Measurements from ENCODE around the gene BCL2. TPM values are rescaled to one million over a fixed set of nuclear protein-coding genes. Genes with fewer than 3 reads are reported as not detected.

BCL2 gene
- total and polyA plus RNA-seq, 2 donors from 2014 or later = 6.0 to 39.2 TPM

DNA sequence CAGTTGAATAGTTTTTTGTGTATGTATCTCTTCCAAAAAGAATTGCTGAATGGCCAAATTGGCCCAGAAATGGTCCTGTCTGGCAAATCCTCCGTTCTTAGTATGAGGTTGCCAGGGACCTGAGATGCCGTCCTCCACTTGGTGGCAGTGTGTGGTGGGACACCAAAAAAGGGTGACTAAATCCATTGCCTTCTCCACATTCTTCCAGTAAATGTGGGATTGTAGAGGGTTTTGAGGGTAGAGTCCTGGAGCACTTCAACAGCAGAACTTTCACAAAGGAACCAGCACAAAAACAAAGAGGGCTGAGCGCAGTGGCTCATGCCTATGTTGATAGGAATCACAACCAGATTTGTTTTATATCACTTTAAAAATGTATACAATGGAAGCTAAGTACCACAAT lies 199.9 kb downstream of the BCL2 start:
- Histone ChIP-seq H3K9ac (ENCODE audit: low read length in 3 of 3) (no peak overlapping the region), H3K36me3 (ENCODE audit: control insufficient read depth in 2 of 3, insufficient read depth in 3 of 3, low read length in 3 of 3) (no peaks in the 10 kb centered on the region), H3K4me3 (ENCODE audit: low read length in 3 of 3) (no peak overlapping the region), H3K4me1 (ENCODE audit: control insufficient read depth in 2 of 3, insufficient read depth in 2 of 3, low read depth in 1 of 3, low read length in 3 of 3) (no peaks in the 10 kb centered on the region), H3K27me3 (ENCODE audit: control insufficient read depth, insufficient read depth, low read length) (no peaks in the 10 kb centered on the region), H3K27ac (ENCODE audit: low read depth in 2 of 2, low read length in 2 of 2) (no peak overlapping the region), H3K9me3 (ENCODE audit: control insufficient read depth in 2 of 3, insufficient read depth in 1 of 3, low read length in 3 of 3) (no peaks in the 10 kb centered on the region)
- DNase-seq = peak in 1 of 5 donors; percentile 65
- FAIRE-seq = no peak
- intact Hi-C loops (cut with DNase I) = no loop called here
- TF ChIP-seq, protein P1, sequence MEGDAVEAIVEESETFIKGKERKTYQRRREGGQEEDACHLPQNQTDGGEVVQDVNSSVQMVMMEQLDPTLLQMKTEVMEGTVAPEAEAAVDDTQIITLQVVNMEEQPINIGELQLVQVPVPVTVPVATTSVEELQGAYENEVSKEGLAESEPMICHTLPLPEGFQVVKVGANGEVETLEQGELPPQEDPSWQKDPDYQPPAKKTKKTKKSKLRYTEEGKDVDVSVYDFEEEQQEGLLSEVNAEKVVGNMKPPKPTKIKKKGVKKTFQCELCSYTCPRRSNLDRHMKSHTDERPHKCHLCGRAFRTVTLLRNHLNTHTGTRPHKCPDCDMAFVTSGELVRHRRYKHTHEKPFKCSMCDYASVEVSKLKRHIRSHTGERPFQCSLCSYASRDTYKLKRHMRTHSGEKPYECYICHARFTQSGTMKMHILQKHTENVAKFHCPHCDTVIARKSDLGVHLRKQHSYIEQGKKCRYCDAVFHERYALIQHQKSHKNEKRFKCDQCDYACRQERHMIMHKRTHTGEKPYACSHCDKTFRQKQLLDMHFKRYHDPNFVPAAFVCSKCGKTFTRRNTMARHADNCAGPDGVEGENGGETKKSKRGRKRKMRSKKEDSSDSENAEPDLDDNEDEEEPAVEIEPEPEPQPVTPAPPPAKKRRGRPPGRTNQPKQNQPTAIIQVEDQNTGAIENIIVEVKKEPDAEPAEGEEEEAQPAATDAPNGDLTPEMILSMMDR (IDR thresholded peaks at IDR 0.05; ENCODE audit: borderline replicate concordance, extremely low read depth, insufficient read depth) = peak; percentile 51

DNA sequence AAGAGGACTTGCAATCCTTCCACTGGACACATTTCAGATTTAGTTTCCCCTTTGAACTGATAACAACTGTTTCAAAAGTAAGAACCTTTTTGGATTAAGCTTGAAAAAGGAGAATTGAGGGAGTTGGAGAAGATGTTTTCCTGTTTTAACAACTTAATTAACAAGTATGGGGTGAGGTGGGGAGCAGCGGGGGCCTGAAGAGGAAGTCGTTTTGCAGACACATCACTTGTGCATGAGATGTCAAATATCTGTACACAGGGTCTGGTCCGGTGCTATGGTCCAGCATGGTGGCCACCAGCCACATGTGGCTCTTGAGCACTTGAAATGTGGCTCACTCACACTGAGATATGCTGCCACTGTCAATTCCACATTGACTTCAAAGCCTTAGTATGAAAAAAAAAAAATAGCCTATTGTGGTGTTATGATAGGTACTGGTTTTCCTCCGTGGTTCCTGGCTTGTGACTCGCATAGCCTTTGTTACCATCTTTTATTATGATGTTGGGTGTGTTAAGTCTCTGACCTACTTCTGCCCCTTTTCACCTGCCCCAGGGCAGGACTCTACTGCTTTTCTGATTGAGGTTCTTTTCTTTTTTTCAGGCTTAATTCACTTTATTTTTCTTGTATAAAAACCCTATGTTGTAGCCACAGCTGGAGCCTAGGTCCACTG lies 205.5 kb downstream of the BCL2 start:
- no peak for FAIRE-seq
- Histone ChIP-seq H3K9ac (ENCODE audit: low read length in 3 of 3) (no peak overlapping the region), H3K4me3 (ENCODE audit: low read length in 3 of 3) (no peak overlapping the region), H3K27ac (ENCODE audit: low read depth in 2 of 2, low read length in 2 of 2) (no peak overlapping the region), H3K4me1 (ENCODE audit: control insufficient read depth in 2 of 3, insufficient read depth in 2 of 3, low read depth in 1 of 3, low read length in 3 of 3) (no peaks in the 10 kb centered on the region), H3K27me3 (ENCODE audit: control insufficient read depth, insufficient read depth, low read length) (no peaks in the 10 kb centered on the region), H3K9me3 (ENCODE audit: control insufficient read depth in 2 of 3, insufficient read depth in 1 of 3, low read length in 3 of 3) (no peaks in the 10 kb centered on the region), H3K36me3 (ENCODE audit: control insufficient read depth in 2 of 3, insufficient read depth in 3 of 3, low read length in 3 of 3) (no peaks in the 10 kb centered on the region)
- intact Hi-C loops (cut with DNase I) = no loop called here
- TF ChIP-seq, protein P1 (IDR thresholded peaks at IDR 0.05; ENCODE audit: borderline replicate concordance, extremely low read depth, insufficient read depth) = no peak
- no peak for DNase-seq

DNA sequence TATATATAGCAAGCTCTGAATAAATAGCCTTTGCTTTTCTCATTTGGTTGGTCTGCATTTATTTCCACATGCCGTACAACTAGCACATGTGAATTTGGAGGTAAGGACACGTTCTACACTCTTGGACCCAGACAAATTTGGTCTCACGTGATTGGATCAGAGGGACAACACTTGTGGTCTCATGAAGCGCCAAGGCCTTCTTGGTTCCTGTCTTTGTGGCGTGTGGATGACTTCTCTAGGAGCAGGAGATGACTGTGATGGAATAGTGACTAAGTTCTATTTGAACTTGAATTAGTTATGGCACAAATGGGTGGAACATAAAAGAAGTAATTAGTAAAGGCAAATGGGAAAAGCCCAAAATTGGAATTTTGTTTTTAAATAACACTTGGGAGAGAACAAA lies 206.9 kb downstream of the BCL2 start:
- intact Hi-C loops (cut with DNase I) = no loop called here
- H3K27ac ChIP-seq (ENCODE audit: low read depth in 2 of 2, low read length in 2 of 2) = no peak overlapping the region
- H3K9ac ChIP-seq (ENCODE audit: low read length in 3 of 3) = no peak overlapping the region
- no peak for DNase-seq
- no peaks in the 10 kb centered on the region for H3K27me3 ChIP-seq (ENCODE audit: control insufficient read depth, insufficient read depth, low read length)
- H3K9me3 ChIP-seq (ENCODE audit: control insufficient read depth in 2 of 3, insufficient read depth in 1 of 3, low read length in 3 of 3) = no peaks in the 10 kb centered on the region
- H3K4me1 ChIP-seq (ENCODE audit: control insufficient read depth in 2 of 3, insufficient read depth in 2 of 3, low read depth in 1 of 3, low read length in 3 of 3) = no peaks in the 10 kb centered on the region
- FAIRE-seq = no peak
- H3K36me3 ChIP-seq (ENCODE audit: control insufficient read depth in 2 of 3, insufficient read depth in 3 of 3, low read length in 3 of 3) = no peaks in the 10 kb centered on the region
- TF ChIP-seq, protein P1 (IDR thresholded peaks at IDR 0.05; ENCODE audit: borderline replicate concordance, extremely low read depth, insufficient read depth) = no peak
- no peak overlapping the region for H3K4me3 ChIP-seq (ENCODE audit: low read length in 3 of 3)
